Pons (tissue), 1 donor: Measurements from ENCODE around the gene ZDHHC24.

ENCODE experiments used
- DNase-seq: peaks from one replicate; pipeline ENCODE4 v3.0.0-alpha.2; 2016; ENCODE audit warnings: low spot score

ZDHHC24 gene

GRCh38 chr11:66566221-66566620 is 20.4 kb upstream of the ZDHHC24 start:
- DNase-seq = no peak

GRCh38 chr11:66564984-66565383 is 19.1 kb upstream of the ZDHHC24 start:
- no peak for DNase-seq

DNA sequence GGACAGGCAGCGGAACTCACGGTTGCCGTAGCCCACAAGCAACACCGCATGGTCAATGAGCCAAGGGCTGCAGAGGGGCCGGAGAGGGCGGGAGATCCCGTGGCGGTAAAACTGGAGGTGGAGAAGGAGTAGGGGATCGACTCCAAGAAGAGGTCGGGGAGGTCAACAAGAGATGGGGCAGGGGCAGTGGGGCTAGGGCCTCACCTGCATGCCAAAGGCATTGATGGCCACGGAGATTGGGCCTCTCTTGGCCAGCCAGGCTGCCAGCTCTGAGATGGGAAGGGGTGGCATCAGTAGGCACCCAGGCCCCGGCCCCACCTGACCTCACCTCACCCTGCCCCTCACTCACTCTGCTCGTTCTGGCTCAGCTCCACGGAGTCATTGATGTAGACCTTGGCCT is 18.7 kb upstream of the ZDHHC24 start:
- DNase-seq = no peak

DNA sequence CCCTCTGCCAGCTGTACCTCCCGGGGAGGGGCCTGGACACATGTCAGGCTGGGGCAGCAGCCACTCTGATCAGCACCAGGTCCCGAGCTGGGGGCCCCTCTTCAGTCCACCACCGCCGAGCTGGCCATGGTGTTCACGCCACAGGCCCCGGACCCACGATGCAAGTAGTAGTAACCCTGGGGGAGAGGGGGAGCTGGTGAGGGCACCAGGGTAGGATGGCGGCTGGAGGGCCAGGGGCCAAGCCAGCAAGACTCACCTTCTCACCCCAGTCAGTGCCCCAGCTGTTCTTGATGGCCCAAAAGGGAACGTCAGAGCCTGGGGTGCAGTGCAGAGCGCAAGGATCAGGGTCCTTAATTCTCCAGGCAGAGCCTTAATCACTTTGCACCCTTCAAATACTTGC is 18.0 kb upstream of the ZDHHC24 start:
- no peak for DNase-seq

GRCh38 chr11:66562907-66563583 is 17.2 kb upstream of the ZDHHC24 start:
- DNase-seq = no peak

GRCh38 chr11:66562275-66562674 is 16.4 kb upstream of the ZDHHC24 start:
- no peak for DNase-seq

GRCh38 chr11:66561975-66562248 is 16.1 kb upstream of the ZDHHC24 start:
- DNase-seq = no peak

GRCh38 chr11:66561178-66561974 is 15.5 kb upstream of the ZDHHC24 start:
- no peak for DNase-seq

DNA sequence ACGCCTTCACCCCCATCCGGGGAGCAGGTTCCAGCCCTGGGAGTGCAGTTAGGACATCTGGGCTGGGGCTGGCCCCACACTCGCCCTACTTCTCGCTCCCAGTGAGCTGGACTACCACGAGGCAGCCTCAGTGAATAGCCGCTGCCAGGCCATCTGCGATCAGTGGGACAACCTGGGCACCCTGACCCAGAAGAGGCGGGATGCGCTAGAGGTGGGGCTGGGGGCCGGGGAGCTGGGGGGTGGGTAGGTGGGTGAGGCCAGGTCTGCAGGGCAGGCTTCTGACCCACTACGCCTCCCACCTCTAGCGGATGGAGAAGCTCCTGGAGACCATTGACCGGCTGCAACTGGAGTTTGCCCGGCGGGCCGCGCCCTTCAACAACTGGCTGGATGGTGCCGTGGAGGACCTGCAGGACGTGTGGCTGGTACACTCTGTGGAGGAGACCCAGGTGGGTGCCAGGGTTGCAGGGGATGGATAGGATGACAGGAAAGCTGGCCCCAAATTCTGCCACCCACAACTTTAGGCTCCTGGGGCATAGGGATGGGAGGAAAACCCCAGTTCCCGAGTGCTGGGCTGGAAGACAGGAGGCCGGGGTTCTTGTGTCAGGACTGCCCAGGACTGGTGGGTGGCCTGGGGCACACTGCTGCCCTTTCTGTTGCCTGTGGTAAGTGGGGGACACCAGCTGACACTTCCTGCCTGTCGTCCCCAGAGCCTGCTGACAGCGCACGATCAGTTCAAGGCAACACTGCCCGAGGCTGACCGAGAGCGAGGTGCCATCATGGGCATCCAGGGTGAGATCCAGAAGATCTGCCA is 14.2 kb upstream of the ZDHHC24 start:
- no peak for DNase-seq

- no peak for DNase-seq
These were observed 13.5 kb upstream of the ZDHHC24 start for GRCh38 chr11:66559142-66559865.

DNA sequence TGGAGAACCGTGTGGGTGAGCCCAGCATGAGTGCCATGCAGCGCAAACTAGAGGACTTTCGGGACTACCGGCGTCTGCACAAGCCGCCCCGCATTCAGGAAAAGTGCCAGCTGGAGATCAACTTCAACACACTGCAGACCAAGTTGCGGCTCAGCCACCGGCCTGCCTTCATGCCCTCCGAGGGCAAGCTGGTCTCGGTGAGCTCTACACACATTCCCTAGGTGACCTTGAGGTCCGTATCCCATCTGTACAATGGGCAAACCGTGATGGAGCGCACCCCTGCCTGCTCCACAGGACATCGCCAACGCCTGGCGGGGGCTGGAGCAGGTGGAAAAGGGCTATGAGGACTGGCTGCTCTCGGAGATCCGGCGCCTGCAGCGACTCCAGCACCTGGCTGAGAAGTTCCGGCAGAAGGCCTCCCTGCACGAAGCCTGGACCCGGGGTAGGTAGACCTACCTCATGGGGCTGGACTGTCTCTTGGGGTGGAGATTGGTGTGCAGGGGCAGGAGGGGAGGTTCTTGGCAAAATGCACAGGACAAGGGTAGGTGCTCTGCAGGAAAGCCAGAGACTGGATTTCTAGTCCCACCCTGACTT is 12.0 kb upstream of the ZDHHC24 start:
- DNase-seq = no peak

DNA sequence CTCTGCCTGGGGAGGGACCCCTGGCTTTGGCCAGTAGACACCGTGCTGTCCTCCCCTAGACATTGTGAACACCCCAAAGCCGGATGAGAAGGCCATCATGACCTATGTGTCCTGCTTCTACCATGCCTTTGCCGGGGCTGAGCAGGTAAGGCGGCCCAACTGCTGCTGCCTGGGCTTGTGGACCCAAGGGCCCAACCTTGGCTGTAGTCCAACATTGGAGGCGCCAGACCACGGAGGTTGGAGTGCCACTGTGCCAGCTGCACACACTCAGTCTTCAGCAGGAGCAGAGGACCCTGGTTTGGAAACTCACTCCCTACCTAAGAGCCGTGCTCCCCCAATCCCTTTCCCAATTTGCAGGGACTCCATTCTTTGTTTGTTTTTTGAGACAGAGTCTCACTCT is 10.2 kb upstream of the ZDHHC24 start:
- no peak for DNase-seq

DNA sequence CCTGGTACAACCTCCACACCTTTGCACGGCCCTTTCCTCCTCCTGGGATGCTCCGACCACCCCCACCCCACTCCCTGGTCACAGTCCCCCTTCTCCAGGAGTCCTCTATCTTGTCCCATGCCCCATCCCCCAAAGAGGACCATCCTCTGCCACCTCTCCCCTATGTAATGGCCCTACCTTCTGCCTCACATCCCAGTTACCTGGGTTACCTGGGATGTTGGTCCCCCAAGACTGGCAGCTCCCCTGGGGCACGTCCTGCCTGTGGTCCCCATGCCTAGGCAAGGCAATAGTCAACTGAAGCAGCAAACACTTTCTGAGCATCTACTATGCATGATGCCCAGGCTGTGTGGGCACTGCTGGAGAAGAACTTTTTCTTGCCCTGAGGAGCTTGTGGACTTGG is 9.6 kb upstream of the ZDHHC24 start:
- no peak for DNase-seq

- DNase-seq = no peak
These were observed 8.8 kb upstream of the ZDHHC24 start for GRCh38 chr11:66554602-66555001.

- no peak for DNase-seq
These were observed 5.0 kb upstream of the ZDHHC24 start for GRCh38 chr11:66550887-66551286.

DNA sequence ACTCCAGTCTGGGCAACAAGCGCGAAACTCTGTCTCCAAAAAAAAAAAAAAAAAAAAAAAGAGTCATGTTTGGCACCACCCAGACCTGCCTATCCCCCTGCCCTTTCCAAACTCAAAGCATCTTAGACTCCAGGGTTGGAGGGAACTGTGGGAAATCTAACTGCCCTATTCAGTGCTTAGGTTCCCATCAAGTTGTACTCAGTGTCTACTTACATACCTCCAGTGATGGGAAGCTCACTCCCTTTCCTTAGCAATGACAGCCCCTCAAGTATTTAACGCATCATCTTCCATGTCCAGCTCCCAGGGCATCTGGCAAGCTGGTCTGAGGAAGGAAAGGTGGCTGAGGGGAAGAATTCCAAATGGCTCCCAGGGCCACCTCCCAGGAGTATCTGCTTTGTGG is 3.8 kb upstream of the ZDHHC24 start:
- no peak for DNase-seq

- no peak for DNase-seq
These were observed 3.2 kb upstream of the ZDHHC24 start for GRCh38 chr11:66548774-66549630.

DNA sequence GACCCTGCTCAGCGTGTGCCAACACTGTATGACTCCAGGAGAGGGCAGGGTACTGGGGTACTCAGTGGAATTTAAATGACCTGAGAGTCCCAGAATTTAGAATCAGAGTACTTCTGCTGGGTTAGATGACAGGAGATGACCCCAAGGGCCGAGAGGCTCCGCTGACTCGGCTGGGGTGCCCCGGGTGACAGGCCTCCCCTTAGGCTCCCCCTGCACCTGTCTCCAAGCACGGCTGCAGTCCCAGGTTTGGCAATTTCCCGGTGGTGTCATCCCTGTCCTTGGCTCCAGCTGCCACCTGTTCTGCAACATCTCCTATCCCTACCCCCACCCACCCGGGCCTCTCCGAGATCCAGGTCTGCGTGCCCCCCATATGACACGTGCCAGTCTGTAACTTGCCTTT is 2.2 kb upstream of the ZDHHC24 start:
- DNase-seq = no peak

GRCh38 chr11:66547662-66548009 is 1.8 kb upstream of the ZDHHC24 start:
- DNase-seq = no peak

- DNase-seq = no peak
These were observed 1.3 kb upstream of the ZDHHC24 start for GRCh38 chr11:66546966-66547661.
